GM19023 (cell line): Measurements from ENCODE around the gene CDC42BPG.
"Not testable (repeated sequence)": the region's sequence is repeated elsewhere in the genome, so short reads cannot be mapped to it uniquely, and the experiment has no call there.

Source experiments
- ATAC-seq: cut with Tn5 transposase; IDR thresholded peaks from one replicate; pipeline ENCODE4 v1.9.1; 2021; ENCODE audit warnings: mild to moderate bottlenecking, moderate library complexity; ENCODE audit not compliant: unreplicated experiment

Gene CDC42BPG

GRCh38 chr11:64834723-64835615 is 9.5 kb downstream of the CDC42BPG start:
- no peak for ATAC-seq

GRCh38 chr11:64834031-64834722 is 10.3 kb downstream of the CDC42BPG start:
- no peak for ATAC-seq

- no peak for ATAC-seq
These were observed 10.9 kb downstream of the CDC42BPG start for GRCh38 chr11:64833509-64833908.

DNA sequence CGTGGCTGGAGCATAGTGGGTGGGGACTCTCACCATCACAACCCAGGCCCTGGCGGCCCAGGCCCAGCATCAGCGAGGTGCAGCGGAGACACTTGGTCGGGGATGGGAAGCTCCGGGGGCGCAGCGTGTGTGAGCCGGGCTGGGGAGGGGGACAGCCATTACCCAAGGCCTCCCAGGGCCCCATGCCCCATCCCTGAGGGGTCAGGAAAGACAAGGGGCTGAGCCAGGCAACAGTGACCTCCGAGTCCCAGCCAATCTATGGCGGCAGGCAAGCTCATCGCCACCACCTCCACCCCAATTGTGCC is 11.3 kb downstream of the CDC42BPG start:
- no peak for ATAC-seq

DNA sequence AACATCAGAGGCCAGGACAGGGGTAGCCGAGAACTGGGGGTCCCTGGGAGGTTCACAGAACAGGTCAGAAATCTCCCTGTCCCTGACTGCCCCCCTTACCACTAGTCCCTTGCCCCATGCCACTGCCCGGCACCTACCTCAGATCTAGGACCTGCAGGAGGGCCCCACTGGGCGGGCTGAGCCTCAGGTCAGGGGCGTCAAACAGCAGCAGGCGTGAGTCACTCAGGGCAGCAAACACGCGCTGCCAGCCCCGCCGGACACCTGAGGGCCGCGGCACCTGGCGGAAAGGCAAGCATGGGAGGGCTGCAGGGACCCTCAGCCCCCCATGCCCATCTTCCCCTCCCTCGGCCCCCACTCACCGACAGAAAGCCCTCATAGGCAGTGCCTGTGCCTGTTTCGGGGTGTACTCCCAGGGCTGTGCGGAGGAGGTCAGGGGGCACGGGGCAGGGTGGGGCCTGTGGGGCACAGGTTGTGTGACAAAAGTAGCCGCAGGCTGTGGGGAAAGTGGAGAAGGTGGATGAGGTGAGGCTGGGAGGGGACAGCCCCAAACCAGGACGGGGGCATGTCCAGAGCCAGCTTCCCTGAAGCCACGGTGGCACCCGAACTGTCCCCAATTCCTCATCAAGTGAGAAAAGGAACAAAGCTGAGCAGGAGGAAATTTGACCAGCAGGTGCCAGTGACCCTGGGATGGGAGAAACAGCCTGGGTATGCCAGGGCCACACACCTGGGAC is 11.8 kb downstream of the CDC42BPG start:
- no peak for ATAC-seq

DNA sequence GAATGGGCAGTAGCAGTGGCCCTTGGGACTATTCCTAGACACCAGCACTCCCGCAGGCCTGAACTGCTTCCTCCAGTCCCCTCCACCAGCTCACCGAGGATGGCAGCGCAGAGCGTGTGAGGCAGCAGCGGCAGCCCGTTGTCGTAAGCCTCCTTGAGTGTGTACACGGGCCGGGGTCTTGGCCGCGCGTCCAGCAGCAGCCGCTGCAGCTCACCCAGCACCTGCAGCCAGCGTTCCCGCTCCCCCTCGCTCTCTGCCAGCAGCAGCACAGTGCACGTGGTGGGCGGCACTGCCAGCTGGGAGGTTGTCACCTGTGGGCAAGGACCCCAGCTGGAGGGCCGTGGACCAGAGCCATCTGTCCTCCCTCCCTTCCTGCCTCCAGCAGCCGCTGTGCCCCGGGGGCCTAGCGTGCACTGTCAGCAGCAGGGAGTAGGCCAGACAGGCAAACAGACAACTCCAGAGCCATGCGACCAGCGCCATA is 13.0 kb downstream of the CDC42BPG start:
- no peak for ATAC-seq

- no peak for ATAC-seq
These were observed 14.8 kb downstream of the CDC42BPG start for GRCh38 chr11:64829536-64830251.

DNA sequence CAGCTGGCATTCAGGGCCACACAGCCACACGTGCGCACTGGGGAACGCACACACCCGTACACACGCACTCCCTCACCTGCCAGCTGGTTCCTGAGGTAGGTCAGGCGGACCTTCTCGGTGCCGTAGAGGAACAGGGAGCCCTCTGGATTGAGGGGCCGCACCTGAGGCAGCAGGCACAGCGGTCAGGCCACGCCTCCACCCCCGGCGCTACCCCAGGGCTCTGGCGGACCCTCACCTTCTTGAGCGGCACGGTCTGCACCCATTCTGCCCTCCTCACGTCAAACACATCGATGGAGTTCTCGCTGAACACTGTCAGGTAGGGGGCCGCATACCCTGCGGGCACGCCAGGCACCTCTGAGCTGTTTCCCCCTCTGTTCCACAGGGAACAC is 17.0 kb downstream of the CDC42BPG start:
- ATAC-seq, result no peak

- no peak for ATAC-seq
These were observed 17.6 kb downstream of the CDC42BPG start for GRCh38 chr11:64826578-64827450.

DNA sequence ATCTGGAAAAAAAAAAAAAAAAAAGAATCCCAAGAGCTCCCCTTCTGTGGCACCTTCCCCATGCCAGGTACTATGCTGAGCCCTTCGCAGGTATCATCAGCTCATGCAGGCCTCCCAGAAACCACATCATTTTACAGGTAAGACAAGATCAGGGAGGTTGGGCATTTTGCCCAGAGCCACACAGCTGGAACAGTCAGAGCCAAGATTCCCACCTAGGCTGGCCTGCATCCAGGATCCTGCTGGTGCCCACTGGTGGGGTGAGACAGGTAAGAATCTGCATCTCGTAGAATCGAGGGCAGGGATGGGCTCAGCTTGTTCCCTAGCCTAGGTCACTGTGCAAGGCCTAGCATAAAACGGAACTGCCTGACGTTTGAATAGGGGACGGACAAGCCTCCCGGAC is 18.4 kb downstream of the CDC42BPG start:
- ATAC-seq, result no peak

DNA sequence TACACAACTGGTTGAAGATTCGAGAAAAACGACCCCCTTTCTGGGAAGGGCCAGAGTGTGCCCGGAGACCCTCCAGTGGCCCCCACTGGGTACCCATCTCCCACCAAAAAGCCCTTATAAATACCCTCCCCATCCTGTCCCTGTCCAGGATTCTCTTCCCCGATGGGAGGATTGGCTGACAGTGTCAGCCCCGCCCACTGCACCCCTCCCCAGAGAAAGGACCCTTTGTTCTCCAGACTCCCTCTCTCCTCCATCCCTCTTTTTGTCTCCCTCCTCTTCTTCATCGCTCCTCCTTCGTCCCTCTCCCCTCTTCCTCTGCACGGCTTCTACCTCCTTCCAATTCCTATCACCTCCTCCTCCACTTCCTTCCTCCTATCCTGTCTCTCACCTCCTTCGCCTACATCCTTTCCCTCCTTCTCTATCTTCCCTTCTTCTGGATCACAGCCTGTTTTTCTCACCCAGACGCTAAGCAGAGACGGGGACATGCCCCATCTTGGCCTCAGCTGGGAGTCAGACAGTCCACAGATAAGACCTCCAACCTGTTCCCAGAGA is 20.8 kb downstream of the CDC42BPG start:
- ATAC-seq, result no peak

GRCh38 chr11:64817476-64817875 is 27.0 kb downstream of the CDC42BPG start:
- ATAC-seq, result no peak

- not testable (repeated sequence) for ATAC-seq
These were observed 29.0 kb downstream of the CDC42BPG start for GRCh38 chr11:64815433-64815832.

DNA sequence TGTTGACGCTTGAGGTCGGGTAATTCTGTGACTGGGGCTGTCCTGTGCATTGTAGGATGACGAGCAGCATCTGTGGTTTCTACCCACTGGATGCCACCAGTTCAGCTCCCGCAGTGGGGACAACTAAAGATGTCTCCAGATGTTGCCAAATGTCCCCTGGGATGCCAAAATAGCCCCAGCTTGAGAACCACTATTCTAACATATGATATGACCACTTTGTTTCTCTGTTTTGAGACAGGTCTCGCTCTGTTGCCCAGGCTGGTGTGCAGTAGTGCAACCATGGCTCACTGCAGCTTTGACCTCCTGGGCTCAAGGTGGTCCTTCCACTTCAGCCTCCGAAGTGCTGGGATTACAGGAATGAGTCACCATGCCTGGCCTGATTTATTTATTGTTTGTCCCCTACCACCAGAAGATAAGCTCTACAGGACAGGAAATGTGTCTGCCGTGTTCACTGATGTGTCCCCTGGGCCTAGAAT is 29.7 kb downstream of the CDC42BPG start:
- peak; percentile 43 for ATAC-seq

DNA sequence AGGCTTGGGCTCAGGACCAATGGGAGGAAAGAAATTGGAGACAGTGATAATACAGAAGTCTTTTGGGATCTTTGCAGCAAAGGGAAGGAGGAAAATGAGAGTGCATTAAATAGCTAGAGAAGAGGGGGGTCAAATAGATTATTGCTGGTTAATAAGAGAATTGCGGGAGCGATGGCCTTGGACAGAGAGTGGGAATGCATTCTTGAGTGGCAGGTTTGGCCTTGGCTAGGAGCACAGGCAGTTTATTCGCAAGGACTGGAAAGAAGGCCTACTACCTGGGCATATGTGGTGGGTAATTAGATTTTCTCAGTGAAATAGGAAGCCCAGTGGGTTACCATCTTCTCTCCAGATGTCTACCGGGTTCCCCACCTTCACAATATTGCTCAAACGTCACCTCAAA is 30.6 kb downstream of the CDC42BPG start:
- ATAC-seq, result no peak

DNA sequence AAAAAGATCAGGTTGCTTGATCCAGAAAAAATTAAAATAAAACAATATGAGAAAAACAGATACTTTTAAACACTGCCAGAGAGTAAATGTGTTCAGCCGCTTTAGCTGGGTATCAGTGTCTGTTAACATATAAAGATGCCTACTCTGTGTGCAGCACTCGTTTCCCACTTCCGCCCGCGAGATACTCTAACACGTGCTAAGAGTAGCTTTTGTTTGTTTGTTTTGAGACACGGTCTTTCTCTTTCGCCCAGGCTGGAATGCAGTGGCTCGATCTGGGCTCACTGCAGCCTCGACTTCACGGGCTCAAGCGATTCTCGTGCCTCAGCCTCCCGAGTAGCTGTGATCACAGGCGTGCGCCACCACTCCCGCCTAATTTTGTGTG is 33.6 kb downstream of the CDC42BPG start:
- no peak for ATAC-seq

DNA sequence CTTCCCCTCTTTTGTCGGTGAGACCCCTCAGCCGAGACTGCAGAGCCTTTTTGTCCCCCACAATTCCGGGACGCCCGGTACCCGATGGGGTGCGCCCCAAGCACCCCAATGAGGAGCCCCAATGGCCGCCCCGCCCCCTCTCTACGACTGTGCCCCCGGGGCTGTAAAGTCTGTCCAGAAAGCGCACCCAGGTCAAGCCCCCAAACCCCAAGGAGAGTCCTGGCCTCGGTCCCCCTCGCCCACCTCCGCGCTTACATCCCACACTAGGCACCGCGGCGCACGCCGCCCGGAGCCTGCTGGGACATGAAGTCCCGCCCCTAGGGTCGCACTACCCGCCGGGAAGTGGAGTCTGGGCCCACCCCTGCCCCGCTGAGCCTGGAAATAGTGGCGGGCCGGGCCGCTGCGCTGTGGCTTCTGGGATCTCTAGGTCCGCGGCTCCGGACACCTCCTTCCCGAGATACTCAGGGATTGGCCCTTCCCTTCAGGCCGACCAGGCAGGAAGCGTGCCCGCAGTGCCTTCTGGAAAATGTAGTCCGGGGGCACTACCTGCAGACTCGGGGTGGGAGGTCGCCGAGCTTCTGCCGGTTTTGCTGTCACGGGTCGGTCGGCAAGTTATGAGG is 34.1 kb downstream of the CDC42BPG start, which contains the start of gene MEN1:
TSS of gene MEN1 (minus strand) at position 281 of the 620 bp plus-strand sequence. CDS start 442 bp downstream, outside the sequence.
- peak; percentile 72 for ATAC-seq

GRCh38 chr11:64809781-64810241 is 34.6 kb downstream of the CDC42BPG start:
- no peak for ATAC-seq

DNA sequence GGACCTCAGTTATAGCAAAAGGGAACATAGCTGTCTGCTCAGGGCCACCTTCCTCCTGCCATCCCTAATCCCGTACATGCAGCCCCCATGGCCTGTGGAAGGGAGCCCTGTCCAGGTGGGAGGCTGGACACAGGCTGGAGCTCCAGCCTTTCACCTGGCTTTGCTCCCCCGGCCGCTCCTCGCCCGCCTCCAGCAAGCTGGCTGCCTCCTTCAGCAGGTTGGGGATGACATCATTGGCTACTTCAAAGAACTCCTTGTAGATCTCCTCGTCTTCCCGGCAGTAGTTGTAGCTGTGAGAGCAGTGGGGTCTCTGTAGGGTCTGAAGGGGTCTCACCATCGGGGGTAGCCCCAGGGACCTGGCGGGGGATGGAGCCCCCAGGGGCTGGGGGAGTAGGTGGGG is 39.0 kb downstream of the CDC42BPG start:
- no peak for ATAC-seq
